SKM-1 treated with dmso at 0.1 percent for 144 hours (cell line): ENCODE data around the gene PRKAB1.
"Not testable (repeated sequence)": the region's sequence is repeated elsewhere in the genome, so short reads cannot be mapped to it uniquely, and the experiment has no call there.

Experiments
- DNase-seq: peaks from one replicate; lab custom pipeline; 2025; ENCODE audit not compliant: unreplicated experiment; lab: John Stamatoyannopoulos, UW

The PRKAB1 gene

DNA sequence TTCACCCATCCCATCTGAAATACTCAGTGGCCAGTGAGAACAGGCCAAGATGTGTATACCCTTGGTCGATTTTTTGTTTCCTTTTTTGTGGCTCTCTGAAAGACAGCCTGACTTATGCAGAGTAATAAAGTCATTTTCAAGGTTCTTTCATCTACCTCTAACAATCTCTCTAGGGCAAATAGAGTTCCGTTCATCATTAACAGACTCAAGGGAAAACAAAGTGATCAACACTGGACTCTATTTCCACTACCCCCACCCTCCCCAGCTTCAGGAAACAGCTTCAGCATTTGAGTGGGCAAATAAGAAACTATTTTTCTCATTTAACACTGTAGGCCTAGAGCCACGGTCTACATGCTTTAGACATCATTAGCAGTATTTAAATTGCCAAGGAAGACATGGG lies 15.9 kb downstream of the PRKAB1 start:
- DNase-seq, result no peak

DNA sequence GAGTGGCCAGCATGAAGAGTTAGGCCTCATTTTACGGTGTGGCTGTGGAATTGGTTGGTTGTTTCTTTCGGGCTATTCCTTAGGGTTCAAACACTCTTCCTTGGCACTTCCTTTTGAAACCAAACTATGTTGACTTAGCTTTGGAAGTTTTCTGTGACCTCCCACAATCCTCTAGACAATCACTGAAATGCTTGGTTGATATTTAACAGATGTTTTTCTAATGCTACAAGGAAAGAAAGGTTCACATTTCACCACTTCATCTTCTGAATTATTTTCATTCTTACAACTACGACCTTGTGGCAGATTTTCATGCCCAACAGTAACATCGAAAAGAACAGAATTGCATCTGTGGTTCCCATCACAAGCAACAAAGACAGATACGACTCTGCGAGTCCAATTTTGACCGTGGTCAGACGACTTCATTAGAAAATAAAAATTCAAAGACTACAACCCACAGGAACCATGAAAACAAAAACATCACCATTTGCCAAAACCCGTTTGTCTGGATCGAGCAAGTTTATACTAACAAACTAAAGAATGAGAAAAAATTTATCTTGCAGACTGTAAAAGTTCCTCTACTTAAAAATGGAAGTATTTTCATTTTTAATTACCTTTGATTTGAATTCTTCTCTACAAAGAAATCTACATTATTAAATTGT lies 16.9 kb downstream of the PRKAB1 start:
- DNase-seq, result no peak

DNA sequence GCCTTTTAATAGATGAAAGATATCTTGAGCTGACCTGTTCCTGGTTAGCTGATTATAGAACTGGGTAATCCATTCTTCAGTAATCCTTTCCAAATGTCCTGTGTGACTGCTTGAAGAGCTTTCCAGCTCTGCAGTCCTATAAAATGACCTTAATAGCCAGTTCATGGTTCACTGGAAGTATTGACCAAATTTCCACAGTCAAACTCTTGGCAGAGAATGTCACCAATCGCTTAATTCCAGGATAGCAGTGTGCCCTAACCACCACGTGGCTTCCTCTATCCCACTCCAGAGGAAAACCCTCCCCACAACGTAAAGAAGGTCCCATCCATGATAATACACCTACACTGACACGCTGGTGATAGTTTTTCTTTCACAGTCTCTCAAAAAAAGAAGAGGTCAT lies 17.4 kb downstream of the PRKAB1 start:
- no peak for DNase-seq

DNA sequence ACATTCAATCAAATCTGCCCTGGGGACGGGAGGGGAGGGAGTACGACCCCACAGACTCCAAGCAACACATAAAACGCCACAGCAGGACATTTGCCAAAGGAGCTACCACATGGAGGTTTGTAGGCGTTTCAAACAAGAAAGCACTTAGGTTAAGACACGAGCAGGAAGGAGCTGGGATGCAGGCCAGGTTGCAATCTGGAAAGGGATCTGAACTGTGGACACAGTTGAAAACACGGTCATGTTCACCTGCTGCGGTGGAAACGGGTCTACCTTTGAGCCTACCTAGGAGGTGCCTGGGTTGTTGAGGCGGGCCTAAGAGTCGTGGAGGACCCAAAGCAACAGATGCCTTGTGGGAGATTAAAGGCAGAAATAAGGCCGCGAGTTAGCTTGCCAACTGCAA lies 18.4 kb downstream of the PRKAB1 start:
- no peak for DNase-seq

DNA sequence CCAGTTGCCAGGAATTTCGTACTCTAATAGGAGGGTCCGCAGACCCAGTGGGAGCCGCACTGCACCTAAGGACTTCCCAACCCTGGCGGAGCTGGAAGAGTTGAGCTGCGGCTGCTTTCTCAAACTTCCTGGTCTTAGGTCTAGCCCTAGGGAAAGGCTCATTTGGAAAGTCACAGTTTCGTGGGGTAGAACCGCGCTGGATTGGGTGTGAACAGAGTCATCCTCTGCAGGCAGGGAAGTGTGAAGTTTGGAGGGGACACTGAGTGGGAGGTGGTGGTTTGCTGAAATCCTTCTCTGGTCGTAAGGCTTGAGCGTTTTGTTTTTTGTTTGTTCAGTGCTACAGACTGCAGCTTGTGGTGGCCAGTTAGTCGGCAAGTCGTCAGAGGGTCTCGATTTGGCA lies 18.8 kb downstream of the PRKAB1 start:
- no peak for DNase-seq

DNA sequence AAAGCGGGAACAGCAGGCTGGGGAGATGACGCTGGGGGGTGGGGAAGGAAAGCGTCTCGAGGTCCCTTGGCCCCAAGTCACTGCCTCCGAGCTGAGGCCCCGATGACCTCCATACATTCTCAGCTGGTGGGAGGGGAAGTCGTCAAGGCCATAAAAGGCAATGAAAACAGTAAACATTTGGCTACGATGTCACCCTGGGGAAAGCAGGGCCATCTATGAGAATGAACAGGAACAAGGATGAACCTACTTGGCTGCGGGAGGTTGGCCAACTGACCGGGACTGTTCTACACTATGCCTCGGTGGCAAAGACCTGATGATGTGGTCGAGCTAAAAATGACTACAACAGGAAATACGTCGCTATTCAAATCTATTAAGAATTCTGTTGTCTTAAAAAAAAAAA lies 19.5 kb downstream of the PRKAB1 start:
- DNase-seq, result no peak

DNA sequence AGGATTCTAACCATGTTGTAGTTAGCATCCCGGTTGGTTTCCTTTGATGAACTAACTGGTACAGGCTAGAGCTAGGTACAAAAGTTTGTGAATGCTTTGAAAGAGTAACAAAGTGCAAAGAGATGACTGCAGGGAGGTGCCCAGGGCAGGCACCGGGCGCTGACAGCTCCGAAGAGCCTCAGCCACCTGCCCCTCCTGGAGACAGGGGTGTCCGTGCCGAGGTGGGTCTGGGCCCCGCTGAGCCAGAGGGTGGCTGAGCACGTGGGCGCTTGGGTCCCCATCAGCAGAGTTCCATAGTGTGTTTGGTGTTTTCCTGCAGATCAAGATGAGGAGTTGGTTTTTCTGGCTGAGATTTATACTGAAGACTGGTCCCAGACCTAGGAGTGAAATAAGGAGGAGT lies 19.9 kb downstream of the PRKAB1 start:
- no peak for DNase-seq

DNA sequence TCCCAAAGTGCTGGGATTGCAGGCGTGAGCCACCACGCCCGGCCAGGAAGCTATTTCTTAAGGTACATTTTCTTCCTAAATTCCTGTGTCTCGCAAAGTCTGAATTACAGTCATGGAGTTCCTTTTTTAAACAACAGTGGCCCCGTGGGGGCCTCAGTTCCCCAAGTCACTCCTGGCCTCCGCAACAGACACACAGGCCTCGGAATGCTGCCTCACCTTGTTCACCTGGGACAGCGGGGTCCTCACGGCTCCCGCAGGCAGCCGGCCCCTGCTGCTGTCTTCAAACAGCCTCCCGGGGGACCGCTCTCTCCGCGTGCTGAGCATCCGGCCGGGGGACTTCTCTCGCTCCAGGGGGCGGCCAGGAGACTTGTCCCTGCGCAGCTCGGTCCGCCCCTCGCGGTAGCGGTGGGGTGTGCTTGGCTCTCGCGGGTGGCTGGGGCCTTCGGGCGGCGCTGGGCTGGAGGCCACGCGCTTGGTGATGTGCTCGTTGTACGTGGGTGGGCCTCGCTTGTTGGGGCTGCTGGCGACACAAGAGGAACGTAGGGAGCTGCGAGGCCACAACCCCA lies 22.1 kb downstream of the PRKAB1 start:
- DNase-seq, result no peak

DNA sequence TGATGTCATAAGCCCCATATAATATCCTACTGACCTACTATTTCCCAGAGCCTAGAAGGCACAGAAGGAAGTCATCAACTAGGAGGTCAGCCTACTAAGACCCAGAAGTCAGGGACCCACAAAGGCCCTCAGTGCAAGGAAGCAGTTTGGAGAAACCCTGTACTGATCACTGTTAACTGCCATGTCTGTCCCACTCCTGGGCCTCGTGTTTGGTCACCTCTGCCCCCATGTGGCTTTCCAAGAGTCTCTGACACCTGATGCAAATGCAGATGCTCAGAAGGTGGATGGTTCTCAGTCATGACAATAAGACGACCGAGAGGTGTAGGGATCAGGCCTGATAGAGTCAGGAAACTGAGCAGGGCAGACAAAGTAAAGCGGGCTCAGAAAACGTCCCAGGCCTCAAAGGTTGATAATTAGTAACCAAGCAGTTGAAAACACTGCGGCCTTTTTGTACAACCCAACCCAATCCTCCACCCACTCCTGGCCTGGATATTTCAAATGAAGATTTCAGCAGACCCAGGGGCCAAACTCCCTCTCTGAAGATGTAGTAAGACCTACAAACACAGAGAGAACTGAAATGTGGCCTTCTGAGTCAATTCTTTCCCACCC lies 23.4 kb downstream of the PRKAB1 start:
- DNase-seq, result no peak

DNA sequence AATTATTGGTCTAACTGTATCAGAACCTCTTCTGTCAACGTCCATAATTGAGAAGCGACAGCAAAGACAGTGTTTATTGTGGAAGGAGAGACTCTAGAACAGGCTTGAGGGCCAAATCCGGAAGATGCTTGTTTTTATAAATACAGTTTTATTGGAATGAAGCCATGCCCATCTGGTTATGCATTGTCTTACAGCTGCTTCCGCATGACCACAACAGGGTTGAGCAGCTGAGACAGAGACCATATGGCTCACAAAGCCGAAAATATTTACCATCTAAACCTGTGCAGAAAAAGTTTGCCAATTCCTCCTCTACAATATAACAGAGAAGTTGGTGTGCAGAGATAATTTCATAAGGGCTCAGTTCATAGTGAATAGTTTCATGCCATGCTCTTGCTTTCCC lies 24.5 kb downstream of the PRKAB1 start:
- no peak for DNase-seq

DNA sequence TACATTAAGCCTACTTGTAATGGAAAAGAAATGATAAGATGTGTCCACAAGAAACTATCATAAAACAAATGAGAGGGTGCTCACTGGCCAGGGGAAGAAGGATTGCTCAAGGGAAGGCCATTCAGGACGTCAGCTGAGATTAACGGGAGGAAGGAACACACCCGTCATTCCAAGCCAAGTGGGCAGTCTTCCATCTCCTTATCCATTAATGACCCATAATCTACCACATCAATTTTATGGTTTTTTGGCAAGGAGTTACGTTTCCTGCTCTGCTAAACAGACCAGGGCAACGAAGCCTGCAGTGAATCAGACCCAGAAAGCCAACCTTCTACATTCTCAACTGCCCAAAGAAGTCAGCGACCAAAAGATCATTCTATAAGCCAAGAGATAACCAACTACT lies 25.1 kb downstream of the PRKAB1 start:
- no peak for DNase-seq

DNA sequence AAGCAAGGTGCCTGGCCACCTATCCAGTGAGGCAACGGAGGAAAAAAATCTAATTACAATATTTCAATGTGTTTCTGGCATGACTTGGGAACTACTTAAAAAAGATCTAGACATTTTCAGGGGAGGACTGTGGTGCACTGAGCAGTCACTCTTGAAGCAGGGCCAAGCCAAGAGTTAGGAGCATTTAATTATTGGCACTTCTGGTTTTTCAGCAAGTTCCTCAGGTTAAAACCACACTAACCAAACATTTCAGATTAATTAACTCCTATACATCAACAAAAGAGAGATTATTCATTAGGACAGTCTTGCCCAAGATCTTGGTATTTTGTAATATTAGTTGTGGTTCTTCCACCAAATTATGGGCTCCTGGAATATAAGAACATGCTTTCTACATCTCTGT lies 25.6 kb downstream of the PRKAB1 start:
- DNase-seq, result no peak

DNA sequence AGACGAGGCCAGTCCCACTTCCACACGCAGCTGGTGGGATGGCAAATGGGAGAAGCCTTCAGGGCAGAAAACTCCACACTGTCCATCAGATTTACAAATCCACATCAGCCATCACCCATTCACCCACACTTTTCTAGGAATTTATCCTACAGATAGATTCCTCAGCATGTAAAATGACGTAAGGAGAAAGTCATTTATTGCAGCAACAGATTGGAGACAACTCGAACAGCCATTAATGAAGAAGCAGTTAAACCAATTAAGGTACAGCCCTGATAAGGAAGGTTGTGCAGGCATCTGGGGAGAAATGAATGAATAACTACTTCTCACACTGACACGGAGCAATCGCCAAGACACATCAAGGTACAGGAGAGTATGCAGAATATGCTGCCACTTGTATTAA lies 26.2 kb downstream of the PRKAB1 start:
- DNase-seq, result no peak

DNA sequence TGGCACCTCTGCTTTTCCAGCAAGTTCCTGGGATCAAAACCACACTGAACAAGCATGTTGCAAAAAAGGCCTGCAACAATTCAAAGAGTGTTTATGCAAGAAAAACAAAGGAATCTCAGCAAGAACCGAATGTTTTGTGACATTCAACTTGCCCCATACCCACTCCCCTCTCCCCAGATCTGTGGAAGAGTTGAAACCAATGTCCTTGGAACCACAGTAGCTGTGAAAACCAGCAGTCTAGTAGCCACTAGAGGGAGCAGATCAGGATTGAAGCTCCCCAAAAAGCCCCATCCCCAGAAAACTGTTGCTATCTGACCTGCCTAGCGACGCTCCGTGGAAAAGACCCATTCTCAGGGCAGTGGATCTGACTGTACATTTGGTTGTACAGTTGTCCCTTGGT lies 27.1 kb downstream of the PRKAB1 start:
- no peak for DNase-seq

DNA sequence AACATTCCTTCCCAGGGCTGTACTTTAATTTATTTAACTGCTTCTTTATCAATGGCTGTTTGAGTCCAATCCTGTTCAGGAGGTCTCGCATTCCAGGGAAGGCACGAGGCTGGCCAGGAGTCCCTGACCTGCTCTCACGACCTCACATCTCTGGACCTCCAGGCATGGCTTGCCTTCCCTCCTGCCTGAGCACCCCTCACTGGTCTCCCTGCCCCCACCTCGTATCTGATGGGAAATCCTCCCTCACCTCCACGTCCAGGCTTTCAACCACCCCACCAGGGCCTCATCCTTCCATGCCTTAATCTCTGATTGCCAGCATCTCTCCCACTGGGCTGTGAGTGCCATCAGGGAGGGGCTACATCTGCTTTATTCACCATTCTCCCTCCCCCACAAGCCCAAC lies 29.0 kb downstream of the PRKAB1 start:
- no peak for DNase-seq

DNA sequence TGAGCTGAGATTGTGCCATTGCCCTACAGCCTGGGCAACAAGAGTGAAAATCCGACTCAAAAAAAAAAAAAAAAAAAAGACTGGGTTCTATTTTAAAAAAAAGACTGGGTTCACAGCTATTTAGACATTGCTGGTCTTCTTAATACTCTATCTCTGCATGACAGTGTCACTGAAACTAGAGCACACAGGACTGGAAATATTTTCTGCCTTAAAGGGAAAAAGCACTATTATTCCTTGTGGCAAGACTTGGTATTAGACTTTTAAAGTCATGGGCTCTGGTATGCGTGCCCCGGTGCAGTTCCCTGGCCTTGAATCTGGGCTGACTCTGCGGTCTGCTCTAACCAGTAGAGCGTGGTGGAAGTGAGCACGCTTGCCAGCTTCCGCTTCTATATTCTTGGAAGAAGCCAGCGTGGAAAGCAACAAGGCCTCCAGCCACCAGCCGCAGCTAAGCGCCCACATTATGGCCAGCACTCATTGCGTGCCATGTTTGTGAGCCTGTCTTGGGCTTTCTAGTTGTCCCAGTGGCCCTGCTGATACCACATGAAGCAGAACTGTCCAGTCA lies 31.3 kb downstream of the PRKAB1 start:
- DNase-seq, result no peak

DNA sequence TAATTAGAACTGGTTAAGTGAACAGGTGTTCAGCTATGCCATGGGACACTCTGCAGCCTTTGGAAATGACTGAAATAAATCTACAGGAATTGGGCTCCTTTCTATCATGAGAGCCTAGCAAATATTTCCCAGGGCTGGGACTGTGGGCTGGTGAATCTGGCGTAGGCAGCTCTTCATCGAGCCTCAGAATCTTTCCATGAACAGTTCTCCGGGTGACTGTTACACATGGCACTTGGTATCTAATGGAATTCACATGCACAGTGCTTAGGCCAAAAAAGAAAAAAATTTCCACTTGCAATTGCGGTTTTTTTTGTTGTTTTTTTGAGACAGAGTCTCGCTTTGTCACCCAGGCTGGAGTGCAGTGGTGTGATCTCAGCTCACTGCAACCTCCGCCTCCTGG lies 32.1 kb downstream of the PRKAB1 start:
- DNase-seq, result no peak

DNA sequence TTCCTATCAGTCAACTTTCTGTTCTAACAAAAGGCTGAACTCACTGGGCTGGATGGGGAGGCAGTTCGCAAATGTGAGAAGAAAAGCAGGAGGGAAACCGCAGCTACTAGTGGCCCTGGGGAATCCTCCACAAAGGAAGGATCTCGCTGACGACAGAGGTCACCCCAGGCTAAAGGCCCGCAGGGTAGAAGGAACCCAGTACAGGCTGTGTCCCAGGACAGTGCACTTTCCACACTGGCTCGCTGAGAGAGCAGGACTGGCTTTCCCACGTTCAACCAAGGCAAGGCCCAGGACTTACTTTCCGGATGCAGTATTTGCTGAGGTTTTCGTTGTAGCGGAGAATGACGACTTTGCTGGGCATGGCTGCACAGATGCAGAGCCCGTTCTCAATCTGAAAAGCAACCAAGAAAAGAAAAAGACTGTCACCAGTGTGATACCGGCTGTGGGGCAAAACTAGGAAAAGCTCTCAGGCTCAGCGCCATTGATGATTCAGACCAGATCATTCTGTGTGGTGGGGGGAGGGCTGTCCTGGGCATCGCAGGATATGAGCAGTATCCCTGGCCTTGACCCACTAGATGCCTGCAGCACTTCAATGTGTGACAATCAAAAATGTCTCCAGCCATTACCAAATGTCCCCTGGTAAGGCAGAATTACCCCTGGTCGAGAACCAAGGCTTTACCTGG lies 36.3 kb downstream of the PRKAB1 start:
- no peak for DNase-seq

DNA sequence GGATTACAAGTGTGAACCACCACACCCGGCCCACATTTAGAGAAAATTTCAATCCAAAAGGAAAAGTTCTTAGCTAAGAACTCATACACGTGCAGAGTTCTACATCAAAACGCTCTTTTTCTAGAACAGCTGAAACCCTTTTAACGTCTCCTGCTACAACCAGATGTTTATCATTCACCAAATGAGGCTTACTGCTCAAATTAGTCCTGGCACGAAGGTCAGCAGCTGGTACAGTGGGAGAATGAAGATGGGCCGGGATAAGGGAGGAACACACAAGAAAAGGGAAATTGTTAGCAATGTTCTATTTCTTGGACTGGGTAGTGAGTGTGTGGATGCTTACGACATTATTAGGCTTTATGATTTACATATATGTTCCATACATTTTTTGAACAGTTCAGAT lies 37.2 kb downstream of the PRKAB1 start:
- no peak for DNase-seq

DNA sequence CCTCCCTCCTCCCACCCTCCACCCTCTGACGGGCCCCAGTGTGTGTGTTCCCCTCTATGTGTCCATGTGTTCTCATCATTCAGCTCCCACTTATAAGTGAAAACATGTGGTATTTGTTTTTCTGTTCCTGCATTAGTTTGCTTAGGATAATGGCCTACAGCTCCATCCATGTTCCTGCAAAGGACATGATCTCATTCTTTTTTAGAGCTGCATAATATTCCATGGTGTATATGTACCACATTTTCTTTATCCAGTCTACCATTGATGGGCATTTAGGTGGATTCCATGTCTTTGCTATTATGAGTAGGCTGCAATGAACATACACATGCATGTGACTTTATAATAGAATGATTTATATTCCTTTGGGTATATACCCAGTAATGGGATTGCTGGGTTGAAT lies 38.5 kb downstream of the PRKAB1 start:
- DNase-seq, result not testable (repeated sequence)

DNA sequence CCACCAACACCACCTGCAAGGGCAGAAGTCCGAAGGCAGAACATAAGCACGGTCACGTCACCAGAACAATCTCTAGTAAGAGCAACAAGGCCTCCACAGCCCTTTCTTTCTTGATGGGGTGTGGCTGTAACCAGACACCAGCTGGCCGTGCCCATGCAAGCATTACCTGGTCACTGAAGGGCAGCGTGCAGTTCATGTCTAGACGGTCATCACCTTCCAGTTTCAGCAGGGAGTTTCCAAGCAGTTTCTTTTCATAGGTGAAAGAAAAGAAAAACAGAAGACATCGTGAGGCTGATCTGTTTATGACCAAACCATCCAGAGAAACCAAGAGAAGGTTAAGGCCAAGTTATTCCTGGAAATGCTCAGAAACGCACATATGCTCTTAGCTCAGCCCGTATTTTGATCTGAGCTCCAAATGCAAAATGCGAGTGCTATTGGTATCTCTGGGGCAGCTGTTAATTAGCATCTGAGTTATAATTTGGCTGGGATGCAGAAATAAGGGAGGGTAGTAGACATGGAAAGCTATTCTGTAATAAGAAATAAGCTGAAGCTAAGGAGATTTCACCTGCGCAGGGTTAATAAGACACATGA lies 42.5 kb downstream of the PRKAB1 start:
- no peak for DNase-seq
